DND-41 (cell line): Measurements from ENCODE around the gene SDC4.

ENCODE experiments used
- CTCF ChIP-seq: IDR thresholded peaks from 2 replicates; pipeline ENCODE4 v1.5.1; 2012; ENCODE audit warnings: borderline replicate concordance, low read length, moderate library complexity, mild to moderate bottlenecking; ENCODE audit not compliant: poor library complexity, severe bottlenecking; ENCODE audit errors: extremely low read depth
- EZH2 ChIP-seq: IDR thresholded peaks from 3 replicates; pipeline ENCODE4 v1.6.1; 2012; ENCODE audit warnings: borderline replicate concordance, low read depth, mild to moderate bottlenecking, moderate library complexity, low read length, inconsistent platforms; ENCODE audit not compliant: severe bottlenecking

GRCh38 chr20:45315672-45316071 lies 32.6 kb downstream of the SDC4 start:
- no peak for TF ChIP-seq CTCF
- TF ChIP-seq EZH2 = no peak
